ENCODE data around the gene GPR148.

GPR148 gene

GRCh38 chr2:130778781-130779180, 49.9 kb downstream of the GPR148 start:
- H3K27ac Mint-ChIP-seq, result no peak overlapping the region
- no peak overlapping the region for H3K4me3 Mint-ChIP-seq
- H3K4me1 Mint-ChIP-seq (ENCODE audit: low read depth), result no peaks in the 10 kb centered on the region
- peaks cover 12% of the 10 kb centered on the region for H3K27me3 Mint-ChIP-seq
- peaks cover 5% of the 10 kb centered on the region for H3K9me3 Mint-ChIP-seq
- no peaks in the 10 kb centered on the region for H3K36me3 Mint-ChIP-seq (ENCODE audit: low read depth)
